GM13977 (cell line): ENCODE data around the gene C6orf62.
"Not testable (repeated sequence)": the region's sequence is repeated elsewhere in the genome, so short reads cannot be mapped to it uniquely, and the experiment has no call there.

Source experiments
- DNase-seq: peaks from one replicate; pipeline ENCODE4 v3.0.0; 2012; ENCODE audit warnings: low spot score
- CTCF ChIP-seq: IDR thresholded peaks from 2 replicates; pipeline ENCODE4 v1.5.1; 2012; ENCODE audit warnings: mild to moderate bottlenecking, control low read depth; ENCODE audit not compliant: insufficient read depth; ENCODE audit errors: extremely low read depth, missing control alignments
- in situ Hi-C: fragments of 300-500 bp; cut with MboI; formaldehyde crosslinking; loops from one replicate; pipeline ENCODE4 v1.12.0; 2022; ENCODE audit warnings: low sequenced_read_pairs, low pct_unique_long_range_greater_than_20kb, mixed read lengths, inconsistent platforms; ENCODE audit not compliant: unreplicated experiment

Gene C6orf62

GRCh38 chr6:24683297-24684296, 35.4 kb downstream of the C6orf62 start:
- no peak for DNase-seq
- in situ Hi-C loops: loop anchor here (25.0 kb wide), 1 partner anchor 246 kb away; no protein-coding TSS in a partner anchor
- no peak for TF ChIP-seq CTCF

- in situ Hi-C loops: loop anchor here (25.0 kb wide), 1 partner anchor 243 kb away; no protein-coding TSS in a partner anchor
- DNase-seq: no peak
Measured at GRCh38 chr6:24680582-24680981, 38.4 kb downstream of the C6orf62 start.

GRCh38 chr6:24678792-24679352, 40.1 kb downstream of the C6orf62 start:
- not testable (repeated sequence) for DNase-seq
- in situ Hi-C loops: loop anchor here (25.0 kb wide), 1 partner anchor 242 kb away; no protein-coding TSS in a partner anchor

More at GRCh38 chr6:24680582-24680981, 38.4 kb downstream of the C6orf62 start:
- TF ChIP-seq CTCF: no peak

- TF ChIP-seq CTCF: no peak
Measured at GRCh38 chr6:24673625-24674024, 45.3 kb downstream of the C6orf62 start.

GRCh38 chr6:24672620-24673182, 46.3 kb downstream of the C6orf62 start:
- no peak for DNase-seq
- in situ Hi-C loops: no loop called here
- TF ChIP-seq CTCF: no peak

More at GRCh38 chr6:24673625-24674024, 45.3 kb downstream of the C6orf62 start:
- no peak for DNase-seq
- in situ Hi-C loops: no loop called here

GRCh38 chr6:24671077-24671476, 47.9 kb downstream of the C6orf62 start:
- in situ Hi-C loops, DNase-seq: not testable (repeated sequence)

- in situ Hi-C loops, DNase-seq: not testable (repeated sequence)
Measured at GRCh38 chr6:24670492-24670891, 48.5 kb downstream of the C6orf62 start.

GRCh38 chr6:24668997-24669361, 50.0 kb downstream of the C6orf62 start:
- no peak for TF ChIP-seq CTCF
- in situ Hi-C loops: no loop called here
- no peak for DNase-seq

GRCh38 chr6:24668066-24668996, 50.6 kb downstream of the C6orf62 start:
- DNase-seq, in situ Hi-C loops: not testable (repeated sequence)
